Measurements from ENCODE around the gene DOCK1.

- TF ChIP-seq EZH2phosphoT487 (IDR thresholded peaks at IDR 0.05) (no peak), CTCF (IDR thresholded peaks at IDR 0.05) (no peak)
These were observed 222.6 kb downstream of the DOCK1 start for GRCh38 chr10:127127822-127128221.
